GM18873 (cell line): Measurements from ENCODE around the gene SLC7A8.

Experiments used
- ATAC-seq: cut with Tn5 transposase; IDR thresholded peaks from one replicate; pipeline ENCODE4 v1.9.1; 2021; ENCODE audit warnings: mild to moderate bottlenecking, moderate library complexity, moderate number of reproducible peaks; ENCODE audit not compliant: unreplicated experiment, low FRiP score

The SLC7A8 gene

DNA sequence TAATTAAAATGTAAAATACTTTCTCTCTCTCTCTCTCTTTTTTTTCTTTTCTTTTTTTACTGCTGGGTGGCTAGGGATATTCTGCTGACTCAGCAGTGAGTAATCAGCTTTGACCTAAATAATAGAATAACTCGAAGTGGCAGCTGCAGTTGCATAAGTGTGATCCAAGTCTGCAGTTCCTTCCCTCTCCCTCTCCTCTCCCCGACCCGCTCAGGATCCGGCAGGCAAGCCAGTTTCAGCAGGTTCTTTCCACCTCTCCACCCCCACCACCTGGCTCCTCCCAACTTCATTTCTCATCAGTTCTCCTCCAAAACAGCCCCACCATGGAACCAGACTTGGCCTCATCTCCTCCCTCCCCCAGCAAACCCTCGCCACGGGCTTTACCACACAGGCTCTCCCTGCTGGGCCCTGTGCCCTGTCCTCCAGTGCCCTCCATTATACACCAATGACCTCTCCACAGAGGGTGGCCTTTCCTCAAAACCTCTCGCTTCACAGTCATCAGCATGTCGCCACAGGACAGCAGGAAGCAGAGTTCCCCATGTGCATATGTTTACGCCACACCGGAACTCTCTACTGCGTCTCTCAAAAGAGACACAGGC lies 22.4 kb downstream of the SLC7A8 start:
- ATAC-seq, result no peak

DNA sequence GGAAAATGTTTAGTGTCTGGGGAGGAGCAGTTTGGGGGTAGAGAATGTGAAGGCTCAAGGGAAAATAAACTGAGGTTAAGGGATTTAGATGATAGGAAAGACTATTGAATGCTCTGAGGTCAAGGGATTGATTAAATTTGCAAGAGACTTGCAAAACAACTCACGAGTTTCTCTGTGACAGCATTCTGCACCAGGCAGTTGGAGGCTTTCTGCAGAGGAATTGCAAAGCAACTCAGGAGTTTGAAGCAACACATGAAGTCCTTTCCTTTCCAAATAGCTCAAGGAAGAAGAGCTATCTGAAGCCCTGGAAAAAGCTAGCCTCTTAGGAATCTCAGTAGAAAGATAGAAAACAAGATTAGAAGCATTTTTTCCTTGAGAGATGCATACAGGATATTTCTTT lies 23.9 kb downstream of the SLC7A8 start:
- ATAC-seq, result no peak

DNA sequence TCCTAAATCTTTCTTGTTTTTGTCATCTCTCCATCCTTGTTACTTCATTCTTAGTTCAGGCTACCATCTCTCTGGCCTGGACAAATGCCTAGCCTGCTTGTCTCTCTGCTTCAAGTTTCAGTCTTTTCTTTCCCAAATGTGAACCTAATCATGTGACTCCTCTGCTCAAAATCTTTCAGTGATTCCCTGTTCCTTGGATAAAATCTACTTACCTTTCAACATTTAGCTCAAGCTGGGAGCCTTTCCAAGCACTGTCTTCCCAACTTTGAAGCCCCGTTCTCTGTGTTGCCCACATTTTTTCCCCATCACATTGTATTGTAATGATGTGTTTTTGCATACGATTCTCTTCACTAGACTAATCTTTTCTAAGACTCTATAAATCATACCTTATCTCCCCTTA lies 24.7 kb downstream of the SLC7A8 start:
- ATAC-seq, result no peak

DNA sequence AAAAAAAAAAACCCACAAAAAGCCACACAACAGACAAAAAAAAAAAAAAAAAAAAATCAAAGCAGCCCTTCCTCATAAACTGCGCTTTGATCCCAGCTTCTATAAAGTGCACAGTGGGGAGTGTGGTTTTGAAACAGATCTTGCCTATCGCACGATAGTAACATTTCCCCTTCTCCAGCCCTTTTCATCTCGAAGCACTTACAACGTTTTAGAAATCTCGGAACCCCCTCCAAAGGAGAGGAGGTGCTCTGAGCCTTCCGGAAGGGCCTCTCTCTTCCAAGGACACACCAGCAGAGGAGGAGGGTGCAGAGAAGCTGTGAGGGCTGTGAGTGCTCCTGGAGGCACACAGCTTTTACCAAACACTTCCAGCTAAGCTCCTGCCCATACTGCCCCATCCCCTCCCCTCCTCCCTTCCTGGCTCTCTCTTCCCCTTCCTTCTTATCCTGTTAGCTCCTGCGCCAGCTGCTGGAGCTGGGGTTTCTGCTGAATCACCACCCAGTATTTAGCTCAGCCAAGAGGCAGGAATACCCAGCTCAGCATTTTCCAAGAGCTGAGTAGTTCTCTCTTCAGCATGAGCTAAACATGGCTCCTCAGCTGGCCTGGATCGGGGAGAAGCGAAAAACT lies 28.4 kb downstream of the SLC7A8 start:
- no peak for ATAC-seq

DNA sequence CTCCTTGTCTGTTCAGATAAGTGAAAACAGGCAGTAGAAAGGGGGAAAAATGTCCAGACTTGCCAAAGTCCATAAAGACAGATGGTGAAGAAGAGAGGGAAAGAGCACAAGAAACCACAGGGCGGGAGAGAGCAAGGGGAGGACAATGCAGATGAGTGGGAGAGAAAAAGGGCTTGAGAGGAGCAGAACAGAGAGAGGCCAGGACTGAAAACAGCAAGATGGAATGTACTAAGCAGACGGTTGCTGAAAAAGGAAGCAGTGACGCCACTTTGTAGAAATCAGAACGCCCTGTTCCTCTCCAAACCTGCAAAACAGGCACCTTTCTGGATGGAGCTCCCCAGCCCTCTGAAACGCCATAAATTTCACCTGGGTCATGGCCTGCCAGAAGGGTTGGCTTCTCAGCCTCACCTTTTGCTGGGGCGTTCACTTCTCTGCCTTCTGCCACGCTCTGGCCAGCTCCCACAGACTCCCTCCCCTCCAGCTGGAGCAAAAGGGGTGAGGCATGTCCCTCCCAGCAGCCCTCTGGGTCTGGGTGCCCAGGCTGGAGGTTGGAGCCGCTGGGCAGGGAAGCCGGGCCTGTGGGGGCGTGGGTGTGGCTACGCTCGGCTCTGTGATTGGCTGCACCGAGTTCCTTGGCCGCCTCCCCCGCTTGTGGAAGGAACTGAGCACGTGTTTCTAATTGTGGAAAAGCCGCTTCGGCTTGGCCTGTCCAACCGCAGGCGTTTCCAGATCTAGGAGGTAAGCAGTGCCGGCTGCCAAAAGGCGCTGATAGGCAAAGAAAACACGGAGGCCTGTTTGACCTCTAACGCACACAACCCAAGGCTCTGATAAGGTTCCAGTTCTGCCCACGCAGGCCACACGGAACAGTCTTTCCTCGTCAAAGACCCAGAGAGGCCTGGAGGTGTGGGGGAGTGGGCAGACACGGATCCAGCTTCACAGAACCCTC lies 29.3 kb downstream of the SLC7A8 start:
- ATAC-seq, result no peak

DNA sequence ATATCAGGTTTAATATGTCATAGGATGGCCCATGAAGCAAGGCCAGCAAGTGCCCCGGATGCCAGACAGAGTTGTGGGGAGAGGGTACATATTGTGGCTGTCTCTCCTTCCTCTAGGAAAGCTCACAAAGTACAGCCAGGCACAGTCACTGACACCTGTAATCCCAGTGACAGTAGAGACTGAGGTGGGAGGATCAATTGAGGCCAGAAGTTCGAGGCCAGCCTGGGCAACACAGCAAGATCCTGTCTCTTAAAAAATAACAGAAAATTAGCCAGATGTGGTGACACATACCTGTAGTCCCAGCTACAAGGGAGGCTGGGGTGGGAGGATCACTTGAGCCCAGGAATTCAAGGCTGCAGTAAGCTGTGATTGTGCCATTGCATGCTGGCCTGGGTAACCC lies 32.1 kb downstream of the SLC7A8 start:
- ATAC-seq, result no peak

DNA sequence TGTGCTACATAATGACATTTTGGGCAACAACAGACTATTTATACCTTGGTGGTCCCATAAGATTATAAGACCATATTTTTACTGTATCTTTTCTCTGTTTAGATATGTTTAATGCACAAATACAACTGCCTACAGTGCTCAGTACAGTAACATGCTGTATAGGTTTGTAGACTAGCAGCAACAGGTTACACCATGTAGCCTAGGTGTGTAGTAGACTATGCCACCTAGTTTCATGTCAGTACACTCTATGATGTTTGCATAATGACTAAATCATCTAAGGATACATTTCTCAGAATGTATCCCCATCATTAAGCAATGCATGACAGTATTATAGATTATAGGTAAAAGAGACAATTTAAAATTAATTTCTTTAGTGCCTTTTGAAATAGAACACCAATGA lies 33.7 kb downstream of the SLC7A8 start:
- no peak for ATAC-seq

DNA sequence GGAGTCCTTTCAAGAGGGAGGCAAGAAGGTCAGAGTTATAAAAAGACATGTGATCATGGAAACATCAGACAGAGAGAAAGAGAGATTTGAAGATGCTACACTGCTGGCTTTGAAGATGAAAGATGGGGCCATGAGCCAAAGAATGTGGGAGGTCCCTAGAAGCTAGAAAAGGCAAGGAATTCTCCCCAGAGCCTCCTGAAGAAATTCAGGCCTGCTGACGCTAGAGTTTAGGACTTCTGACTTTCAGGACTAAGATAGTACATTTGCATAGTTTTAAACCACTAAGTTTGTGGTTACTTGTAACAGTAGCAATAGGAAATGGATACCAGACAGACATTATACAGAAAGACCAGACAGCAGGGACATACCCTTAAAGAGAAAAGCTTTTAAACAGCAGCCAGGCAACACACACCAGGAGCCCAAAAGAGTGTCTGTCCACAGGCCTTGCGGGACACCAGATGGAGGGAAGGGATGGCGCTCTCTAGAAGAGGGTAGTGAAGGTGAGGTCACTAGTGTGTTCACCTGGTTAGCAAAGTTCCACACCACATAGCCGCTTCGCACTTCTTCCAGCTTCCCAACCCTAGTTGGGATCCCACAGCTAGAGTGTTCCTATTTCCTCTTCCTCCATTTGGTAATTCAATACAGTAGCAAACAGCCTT lies 34.7 kb downstream of the SLC7A8 start:
- ATAC-seq, result no peak

DNA sequence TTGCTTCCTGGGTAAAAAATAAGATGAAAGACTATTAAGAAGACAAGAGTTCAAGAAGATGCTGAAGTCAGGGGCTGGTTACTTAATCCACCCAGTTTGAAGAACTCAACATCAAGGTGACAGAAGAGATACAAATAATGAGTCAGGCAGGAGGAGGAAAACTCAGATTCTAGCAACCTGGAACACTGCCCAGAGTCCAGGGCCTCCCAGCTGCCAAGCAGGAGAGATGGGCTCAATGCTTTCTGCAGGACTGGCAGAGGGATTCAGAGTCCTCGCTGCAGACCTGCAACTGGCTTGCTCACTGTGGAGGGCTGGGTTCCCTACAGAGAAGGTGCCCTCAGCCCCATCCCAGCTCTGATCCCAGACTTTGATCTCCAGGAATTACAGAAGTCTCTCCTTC lies 35.8 kb downstream of the SLC7A8 start:
- ATAC-seq, result no peak

DNA sequence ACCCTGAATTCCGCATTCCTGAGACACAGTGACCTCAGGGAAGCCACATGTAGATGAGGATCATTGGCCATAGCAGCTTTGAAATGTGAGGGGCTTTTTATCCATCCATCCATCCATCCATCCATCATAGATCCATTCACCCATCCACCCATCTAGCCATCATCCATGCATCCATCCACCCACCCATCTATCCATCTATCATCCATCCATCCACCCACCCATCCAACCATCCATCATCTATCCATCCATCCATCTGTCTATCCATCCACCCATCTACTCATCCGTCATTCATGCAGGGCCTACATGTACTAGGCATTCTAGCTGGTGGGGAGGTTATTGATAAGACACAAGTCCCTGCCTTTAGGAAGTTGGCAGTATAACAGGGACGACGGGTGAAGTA lies 36.5 kb downstream of the SLC7A8 start:
- ATAC-seq, result no peak

DNA sequence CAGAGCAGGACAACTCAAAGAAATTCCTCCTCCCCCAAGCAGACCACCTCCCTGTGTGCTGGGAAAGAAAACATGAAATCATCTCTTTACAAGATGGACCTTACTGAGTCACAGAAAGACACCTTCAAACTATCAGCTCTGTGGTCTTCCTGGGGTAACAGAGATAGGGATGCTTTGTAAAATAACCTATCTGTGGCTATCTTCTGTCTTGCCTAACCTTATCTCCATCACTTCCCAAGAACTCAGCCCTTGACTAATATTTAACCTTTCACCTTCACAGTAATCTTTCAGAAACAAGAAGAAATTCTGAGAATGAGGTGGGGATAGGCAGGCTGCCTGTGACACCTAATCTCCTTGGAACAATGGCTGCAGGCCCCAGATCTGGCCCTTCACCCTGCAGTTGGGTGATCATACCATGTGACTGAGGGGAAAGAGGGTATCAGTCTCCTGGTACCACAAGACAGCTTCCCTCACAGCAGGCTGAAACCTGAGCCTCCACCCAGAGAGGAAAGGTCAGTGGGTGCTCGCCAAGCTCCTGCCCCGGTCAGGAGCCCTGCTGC lies 37.0 kb downstream of the SLC7A8 start:
- no peak for ATAC-seq

DNA sequence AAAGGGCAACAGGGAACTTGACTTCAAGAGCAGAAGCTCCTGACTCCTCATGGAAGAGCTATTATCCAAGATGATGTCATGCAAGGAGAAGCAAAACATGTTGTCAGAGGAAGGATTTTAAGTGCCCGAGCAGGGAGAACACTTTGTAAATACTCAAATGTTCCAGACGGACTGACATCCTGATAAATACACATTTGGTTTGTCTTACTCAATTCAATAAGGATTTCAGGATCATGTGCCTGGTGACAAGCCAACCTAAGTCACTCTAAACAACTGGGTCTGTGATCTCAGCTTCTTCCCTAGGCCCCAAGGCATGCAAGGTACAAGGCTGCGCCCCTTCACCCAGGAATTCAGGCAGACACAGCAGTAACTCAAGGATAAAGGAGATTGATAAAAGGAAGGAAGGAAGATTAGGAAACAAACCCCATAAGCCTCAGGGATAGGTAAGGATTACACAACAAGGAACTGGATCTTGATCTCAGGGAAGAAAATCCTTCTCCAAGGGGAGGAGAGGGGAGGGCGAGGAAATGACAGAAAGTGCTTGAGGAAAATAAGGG lies 37.6 kb downstream of the SLC7A8 start:
- no peak for ATAC-seq

DNA sequence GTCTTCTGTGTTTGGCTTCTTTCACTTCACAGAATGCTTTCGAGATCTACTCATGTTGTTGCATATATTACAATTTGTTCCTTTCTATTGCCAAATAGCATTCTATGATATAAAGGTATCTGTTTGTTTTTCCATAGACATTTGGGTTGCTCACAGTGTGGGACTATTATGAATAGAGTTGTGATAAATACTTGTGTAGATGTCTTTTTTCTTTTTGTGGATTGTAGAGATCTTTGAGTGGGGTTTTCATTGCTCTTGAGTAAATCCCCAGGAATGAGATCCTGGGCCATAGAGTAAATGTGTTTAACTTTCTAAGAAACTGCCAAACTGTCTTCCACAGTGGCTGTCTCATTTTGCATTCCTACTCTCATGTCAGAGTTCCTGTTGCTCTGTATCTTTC lies 39.5 kb downstream of the SLC7A8 start:
- ATAC-seq, result no peak

DNA sequence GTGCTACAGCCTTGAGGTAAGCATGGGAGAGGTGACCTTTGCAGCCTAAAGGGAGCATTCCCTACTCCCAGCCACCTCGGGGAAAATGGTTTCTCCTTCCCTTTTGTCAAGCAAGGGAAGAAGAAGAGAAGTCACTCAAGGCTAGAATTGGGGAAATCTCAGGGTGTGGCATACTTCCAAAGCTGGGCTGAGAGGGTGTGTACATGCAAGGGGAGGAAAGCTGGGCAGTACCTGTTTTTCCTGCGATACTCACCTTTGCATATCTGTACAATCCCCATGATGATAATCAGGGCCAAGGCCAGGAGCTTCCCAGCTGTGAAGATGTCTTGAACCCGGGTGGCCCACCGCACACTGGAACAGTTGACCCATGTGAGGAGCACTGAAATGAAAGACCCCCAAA lies 40.6 kb downstream of the SLC7A8 start:
- no peak for ATAC-seq

DNA sequence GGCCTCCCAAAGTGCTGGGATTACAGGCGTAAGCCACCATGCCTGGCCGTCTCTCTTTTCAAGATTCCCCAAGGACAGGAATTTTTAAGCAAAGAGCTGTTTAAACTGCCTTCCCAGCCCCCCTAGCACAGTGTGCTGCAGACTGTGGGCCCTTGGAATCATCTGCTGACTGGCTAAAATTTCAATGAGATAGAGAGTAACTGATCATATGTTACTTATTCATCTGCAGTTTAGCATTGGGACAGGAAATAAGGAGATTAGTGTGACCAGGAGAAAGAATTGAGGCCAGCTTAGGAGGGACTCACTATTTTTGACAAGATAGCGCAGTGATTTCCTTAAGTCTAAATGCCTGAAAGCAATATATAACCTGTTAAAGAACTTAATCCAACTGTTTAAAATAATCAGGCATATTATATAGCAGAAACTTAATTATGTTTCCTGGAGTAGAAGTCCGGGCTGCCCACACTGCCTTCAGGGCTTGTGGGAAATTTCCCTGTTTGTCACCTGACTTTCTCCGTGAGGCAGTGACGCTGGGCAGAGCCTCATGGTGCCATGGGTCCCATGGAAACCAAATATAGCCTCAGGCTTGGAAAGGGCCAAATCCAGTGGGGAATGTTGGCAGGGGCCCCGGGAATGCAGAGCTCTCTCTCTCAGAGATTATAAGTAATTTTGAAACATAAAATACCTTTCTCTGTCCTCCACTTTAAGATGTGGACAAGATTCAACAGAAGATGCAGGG lies 41.6 kb downstream of the SLC7A8 start:
- ATAC-seq, result no peak

DNA sequence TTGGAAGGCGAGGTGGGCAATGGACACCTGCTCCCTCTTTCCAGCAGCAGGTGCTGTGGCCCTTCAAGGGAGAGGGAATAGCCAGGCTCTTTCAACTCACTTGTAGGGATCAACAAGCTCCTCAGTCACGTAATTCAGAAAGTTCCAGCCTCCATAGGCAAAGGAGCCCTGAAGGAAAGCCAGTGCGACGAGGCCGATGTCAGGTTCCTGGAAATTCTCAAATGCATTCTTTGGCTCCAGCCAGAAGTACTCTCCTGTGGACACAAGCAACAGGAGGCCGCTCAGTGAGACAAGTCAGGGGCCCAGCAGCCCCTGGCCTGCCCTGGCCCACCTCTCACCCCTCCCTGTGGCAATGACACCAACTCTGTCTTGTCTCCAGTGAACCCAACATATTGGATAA lies 43.1 kb downstream of the SLC7A8 start:
- no peak for ATAC-seq

DNA sequence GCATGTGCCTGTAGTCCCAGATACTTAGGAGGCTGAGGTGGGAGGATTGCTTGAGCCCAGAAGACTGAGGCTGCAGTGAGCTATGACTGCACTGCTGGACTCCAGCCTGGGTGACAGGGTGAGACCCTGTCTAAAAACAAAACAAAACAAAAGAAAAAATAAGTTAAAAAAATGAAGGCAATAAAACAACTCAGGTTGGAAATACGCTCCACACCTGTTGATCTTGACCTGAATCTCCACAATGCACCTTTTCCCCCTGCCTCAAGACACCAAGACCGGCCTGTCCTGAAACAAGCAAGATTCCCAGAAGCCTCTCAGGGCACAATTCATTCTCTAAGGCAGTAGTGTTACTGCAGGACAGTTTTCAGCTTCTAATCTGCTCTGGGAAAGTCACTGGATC lies 43.6 kb downstream of the SLC7A8 start:
- no peak for ATAC-seq

DNA sequence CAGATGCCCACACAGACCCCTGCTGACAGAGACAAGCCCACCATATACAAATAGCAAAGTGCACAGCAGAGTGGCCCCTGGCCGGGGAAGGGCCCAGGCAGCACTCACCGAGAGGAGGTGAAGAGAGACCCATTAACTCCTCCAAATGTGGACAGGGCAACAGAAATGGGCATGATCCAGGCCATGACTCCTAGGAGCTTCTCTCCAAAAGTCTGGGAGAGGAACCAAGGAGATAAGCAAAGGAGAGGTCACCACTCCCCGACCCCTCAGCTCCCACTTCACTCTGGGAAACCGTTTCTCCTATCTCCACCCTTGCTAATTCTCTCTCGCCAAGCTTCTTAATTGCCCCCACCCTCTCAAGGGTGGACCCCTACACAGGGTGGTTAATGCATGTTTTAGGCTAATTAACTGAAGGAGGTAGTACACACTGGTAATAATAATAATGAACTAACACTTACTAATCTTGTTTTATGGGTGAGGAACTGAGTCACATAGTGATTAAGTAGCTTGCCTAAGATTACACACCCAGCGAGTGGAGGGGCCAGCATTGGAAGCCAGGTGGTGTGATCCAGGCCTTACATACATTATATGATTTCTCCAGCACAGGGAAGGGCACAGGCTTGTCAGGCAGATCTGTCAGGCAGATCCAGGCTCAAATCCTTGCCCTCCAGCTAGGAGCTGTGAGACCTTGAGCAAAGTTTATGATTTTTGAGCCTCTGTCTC lies 45.5 kb downstream of the SLC7A8 start:
- ATAC-seq, result no peak

DNA sequence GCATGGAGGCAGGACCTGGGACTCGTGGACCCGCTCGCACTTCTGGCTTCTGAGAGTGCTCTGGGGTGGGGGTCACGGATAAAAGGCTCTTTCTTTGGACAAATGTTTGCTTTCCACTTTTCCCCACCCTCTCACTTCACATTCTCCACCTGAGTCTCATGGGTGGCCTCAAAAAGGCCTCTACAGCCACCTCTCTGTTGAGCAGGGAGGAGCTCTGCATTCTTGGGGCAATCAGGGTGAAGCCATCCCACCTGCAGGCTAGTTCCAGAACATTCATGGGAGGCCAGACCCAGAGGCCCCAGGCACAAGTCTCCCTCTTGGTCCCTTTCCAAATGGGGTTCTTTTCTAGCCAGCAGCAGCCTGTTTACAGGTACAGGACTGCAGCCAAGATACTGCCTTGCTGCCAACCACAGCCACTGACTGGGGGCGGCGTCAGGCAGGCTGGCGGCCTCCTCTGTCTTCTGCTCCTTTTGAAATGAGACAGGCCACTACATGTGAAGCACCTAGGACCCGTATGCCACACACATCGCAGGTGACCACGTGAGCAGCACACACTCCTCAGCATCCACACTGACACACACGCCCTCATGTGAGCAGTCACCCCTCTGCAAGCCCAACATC lies 46.2 kb downstream of the SLC7A8 start:
- no peak for ATAC-seq
